Stimulated activated CD4-positive, alpha-beta T cell treated with anti-CD3 and anti-CD28 coated beads, Interleukin-12 subunit alpha, Interleukin-12 subunit beta, amount 100 ng/mL, for 4 hours (primary cell): ENCODE data around the gene MTA1.

ENCODE experiments used
- DNase-seq: peaks from one replicate; pipeline ENCODE4 v3.0.0-alpha.2; 2020

The MTA1 gene

DNA sequence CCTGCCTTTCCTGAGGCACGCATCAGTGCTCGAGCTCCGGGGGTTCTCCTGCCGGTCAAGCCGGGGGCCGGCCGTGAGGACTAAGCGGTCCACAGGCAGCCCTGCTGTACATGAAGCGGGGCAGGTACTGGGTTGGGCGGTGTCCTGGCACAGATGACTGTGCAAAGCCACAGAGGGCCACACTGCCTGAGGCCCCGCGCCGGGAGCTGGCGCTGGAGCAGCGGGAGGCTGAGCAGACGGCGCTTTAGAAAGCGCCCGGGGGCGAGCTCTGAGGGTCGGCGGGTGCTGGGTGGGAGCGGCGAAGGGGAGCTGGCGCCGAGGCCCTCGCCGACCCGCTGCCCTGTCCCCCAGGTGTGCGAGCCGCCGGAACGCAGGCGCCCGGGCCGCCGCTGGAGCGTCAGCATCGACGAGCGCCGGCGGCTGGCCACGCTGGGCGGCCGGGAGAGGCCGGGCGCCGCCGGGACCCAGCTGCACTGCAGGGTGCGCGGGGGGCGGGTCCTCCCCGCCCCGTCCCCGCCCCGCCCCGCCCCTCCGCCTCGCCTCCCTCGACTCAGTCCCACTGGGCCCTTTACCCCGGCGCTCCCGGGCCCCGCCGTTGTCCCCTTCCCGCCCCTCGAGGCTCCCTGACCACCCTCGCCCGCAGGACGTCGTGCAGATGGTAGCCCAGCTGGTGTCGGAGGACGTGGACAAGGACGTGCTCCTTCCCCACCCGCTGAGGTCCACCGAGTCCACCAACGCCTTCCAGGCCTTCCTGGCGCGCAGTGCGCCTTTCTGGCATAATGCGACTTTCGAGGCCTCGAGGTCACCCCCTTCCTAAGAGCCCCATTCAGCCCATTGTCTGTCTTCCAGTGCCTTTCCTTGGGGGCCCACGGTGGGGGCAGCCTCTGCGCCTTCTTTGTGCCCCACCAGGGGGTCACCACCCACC, 8.3 kb upstream of the MTA1 start:
- DNase-seq, result peak; percentile 34

GRCh38 chr14:105411985-105412770, 7.4 kb upstream of the MTA1 start:
- no peak for DNase-seq

DNA sequence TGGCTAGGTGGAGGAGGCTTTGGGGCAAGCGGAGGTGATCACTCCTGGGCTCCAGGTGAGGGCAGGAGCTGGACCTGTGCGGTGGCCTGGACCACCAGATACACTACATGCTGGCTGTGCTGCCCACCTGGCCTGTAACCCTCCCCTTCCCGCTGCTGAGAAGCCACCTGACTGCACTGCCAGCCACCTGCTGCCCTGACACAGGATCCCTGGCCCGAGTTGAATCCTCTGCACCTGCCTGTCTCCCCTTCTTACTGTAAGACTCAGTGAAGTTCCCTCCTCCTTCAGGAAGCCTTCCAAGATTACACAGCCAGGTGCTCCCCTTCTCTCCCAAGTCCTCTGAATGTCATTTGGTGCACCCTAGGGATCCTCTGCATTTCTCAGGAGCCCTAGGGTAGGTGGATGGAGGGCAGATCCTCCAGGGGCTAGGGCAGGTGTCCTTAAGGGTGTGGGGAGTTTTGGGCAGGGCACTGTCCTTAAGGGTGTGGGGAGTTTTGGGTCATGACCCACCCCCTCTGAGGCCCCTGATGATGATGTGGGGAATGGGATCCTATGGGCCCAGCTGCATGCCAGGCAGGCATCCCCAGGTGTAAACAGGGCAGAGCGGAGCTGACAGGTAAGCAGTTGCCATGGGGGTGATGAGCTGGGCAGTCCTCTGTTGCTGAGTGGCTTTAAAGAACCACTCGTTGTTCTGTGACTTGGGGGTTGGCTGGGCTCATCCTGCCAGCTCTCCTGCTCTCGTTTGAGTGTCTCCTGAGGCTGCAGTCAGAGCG, 6.7 kb upstream of the MTA1 start:
- no peak for DNase-seq

- DNase-seq, result no peak
These were observed 6.1 kb upstream of the MTA1 start for GRCh38 chr14:105413544-105413886.

GRCh38 chr14:105414456-105415371, 4.9 kb upstream of the MTA1 start:
- peak; percentile 71 for DNase-seq

- DNase-seq, result no peak
These were observed 3.9 kb upstream of the MTA1 start for GRCh38 chr14:105415481-105416428.

DNA sequence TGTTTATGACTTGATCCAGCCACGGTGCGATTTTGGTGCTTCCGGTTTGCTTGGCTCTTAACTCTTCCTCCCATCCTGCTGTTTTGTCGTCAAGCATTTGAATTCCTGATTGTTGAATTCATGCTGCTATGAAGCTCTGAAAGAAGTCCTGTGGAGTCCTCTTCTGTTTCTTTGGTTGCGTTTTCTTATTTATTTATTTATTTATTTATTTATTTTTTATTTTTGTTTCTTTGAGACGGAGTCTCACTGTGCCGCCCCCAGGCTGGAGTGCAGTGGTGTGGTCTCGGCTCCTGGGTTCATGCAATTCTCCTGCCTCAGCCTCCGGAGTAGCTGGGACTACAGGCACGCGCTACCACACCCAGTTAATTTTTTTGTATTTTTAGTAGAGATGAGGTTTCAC, 3.0 kb upstream of the MTA1 start:
- DNase-seq, result no peak

GRCh38 chr14:105417690-105418121, 1.9 kb upstream of the MTA1 start:
- DNase-seq, result no peak

DNA sequence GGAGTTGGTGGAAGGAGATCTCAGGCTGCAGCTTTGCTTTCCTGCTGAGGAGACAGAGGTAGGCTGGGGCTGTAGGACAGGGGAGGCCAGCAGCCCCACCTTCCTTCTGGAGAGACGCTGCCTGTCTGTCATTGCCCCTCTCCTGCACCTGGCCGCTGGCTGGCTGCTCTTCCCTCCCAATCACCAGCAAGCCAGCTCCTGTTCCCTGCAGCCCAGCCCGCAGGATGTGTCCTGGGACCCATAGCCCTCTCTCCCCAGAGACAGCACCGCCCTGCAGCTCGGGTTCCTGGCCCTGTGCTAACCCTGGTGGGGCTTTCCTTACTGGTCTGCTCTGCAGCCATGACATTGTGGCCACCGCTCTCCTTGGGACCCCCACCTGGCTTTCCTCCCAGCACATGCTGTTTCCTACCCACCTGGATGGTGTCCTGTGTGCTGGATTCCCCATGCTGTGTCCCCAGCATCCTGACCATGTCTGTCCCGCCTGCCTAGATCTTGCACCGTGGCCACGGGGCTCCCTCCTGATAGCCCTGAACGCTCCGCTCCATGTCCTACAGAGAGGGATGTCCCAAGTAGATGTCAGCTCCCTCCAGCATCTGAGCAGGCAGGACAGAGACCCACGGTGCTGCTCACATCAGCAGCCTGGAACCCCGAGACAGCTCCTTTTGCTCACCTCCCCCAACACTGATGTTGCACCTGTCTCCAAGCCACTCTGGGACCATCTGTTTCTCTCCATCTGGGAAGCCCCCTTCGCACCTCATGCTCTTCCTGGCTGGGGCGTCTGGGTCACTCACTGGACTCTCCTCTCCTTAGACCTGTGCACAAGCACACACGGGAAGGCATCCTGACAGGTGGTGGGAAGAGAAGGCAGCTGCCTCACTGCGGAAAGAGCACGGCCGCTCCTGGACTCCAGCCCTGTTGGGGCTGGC, 1.1 kb upstream of the MTA1 start:
- DNase-seq, result no peak

- no peak for DNase-seq
These were observed 710 bp downstream of the MTA1 start for GRCh38 chr14:105420101-105420973.

DNA sequence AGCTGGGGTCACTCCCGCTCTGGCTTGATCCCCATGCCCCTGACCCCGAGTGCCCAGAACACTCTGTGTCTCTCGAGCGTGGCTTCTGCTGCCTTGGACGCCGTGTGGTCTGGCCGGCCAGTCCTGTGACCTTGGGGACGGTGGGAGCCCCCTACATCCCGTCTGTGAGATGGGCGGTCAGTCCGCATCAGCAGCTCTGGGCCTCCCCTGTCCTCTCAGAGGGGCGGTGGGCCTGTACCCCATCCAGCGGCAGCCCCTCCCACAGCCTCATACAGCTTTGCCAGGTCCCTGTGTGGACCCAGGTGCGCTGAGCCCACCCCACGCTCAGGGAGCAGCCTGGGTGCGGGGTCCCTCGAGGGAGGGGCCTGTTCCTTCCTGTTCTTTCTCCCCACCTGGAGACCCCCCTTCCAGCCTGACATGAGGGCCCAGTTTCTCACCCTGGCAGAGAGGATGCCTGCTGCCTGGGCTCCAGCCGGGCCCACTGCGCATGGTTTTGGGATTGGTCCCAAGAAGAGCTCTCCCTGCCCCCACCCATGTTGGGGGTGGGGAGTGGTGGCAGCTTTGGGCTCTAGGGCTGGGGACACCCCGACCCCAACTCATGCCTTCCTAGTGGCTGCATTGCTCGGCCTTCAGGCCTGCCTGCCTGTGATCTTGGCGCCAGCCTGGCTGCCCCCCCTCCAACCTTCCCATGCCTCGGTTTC, 1.5 kb downstream of the MTA1 start:
- no peak for DNase-seq

DNA sequence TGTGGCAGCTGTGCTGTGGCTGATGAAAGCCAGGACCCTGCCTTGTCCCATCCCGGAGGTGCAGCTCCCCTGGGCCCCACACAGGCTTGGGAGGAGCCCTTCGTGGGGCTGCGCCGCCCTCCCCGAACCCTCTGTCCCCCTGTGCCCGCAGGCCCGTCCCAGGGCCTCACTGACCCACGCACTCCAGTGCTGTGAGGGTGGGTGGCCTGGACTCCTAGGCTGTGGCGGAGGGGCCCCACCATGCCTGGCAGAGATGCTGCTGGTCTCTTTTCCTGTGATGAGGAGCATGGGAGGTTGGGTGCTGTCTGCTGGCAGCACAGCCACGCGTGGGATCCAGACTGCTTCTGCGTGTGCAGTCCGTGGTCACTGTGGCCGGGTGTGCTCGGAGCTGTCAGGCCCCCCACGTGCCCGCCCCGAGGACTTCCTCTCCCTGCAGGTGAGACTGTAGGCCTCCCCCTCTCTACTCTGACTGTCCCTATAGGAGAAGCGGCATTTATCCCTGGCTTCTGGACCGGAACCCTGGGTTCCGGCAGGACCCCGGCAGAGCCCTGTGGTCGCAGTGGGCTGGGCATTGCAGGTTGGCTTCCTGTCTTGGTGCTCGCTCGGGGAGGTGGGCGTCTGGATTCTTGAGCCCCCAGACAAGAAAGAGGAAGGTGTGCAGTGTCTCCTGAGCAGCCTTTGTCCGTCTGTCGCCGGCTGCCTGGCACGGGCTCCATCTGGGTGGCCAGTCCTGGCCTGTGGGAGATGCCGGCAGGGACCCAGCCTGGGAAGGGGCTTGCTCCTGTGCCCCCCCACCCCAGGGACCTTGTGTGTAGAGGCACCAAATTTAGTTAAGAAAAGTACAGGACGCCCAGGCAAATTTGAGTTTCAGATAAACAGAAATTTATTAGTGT, 2.3 kb downstream of the MTA1 start:
- no peak for DNase-seq

DNA sequence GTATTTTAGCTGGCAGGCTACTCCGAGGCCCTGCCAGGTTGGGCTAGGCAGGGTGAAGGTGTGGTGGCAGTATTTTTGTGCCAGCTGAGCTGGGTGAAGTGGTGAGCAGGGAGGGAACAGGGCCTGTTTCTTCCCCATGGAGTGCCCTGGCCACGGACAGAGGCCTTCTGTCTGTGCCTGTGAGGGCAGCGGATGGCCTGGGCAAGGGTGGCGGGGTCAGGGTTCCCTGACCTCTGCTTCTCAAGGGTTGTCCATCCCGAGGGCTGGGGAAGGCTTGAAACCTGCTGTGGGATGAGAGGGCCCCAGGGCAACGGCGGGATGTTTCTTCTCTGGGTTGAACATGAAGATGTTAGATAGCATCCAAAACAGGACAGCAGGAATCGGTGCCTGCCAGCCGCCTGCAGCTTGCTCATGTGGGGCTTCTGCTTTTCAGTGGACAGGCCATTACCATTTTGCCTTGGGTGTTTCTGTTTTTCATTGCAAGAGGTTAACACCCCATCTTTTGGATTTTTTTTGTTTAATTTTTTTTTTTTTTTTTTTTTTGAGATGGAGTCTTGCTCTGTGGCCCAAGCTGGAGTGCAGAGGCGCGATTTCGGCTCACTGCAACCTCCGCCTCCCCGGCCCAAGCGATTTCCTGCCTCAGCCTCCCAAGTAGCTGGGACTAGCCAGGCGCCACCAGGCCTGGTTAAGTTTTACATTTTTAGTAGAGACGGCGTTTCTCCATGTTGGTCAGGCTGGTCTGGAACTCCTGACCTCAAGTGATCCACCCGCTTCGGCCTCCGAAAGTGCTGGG, 3.3 kb downstream of the MTA1 start:
- DNase-seq, result no peak

DNA sequence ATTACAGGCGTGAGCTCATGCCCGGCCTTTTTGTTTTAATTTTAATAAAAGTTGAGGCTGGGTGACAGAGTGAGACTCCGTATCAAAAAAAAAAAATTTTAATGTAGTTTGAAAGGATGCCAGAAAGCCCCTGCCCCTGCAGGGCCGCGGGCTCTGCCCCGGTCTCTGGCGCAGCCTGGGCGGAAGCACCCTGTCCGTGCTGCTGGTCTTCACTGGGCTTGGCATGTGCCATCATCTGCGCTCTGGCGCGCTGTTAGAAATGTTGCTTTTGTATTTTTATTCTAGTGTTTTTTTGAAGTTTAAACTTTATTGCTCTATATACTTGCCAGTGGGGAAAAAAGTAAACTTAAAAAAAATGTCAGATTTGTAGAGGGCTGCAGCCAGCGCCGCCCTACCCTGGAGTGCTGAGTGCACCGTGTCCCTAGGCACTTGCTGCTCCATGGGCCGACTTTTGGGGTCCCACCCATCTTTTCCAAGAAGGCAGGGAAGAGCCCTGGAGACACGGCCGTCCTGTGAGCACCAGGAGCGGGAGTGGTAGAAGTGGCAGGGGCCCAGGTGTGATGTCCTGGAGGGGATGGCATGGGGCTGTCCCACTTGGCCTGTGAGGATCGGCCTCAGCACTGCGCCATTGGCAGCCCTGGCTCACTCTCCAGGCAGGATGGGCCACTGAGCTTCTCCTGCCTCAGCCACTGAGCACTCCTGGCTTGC, 4.0 kb downstream of the MTA1 start:
- DNase-seq, result no peak

DNA sequence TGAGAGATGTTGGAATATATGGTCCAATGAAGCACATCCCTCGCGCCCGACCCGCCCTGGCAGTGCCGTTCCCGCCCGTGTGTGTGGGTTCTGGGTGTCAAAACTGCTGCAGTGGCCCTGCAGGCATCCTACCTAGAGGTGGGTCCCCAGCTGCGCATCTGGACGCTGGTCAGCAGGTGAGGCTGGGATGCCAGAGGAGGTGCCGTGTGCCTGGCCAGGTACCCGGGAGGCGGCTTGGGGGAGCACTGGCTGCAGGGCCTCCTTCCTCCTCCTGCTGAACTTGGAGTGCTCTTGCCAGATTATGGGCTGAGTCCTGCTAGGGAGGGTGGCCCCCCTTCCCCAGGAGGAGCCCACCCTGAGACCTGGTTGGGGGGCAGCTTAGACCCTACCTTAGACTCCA, 5.2 kb downstream of the MTA1 start:
- DNase-seq, result no peak

DNA sequence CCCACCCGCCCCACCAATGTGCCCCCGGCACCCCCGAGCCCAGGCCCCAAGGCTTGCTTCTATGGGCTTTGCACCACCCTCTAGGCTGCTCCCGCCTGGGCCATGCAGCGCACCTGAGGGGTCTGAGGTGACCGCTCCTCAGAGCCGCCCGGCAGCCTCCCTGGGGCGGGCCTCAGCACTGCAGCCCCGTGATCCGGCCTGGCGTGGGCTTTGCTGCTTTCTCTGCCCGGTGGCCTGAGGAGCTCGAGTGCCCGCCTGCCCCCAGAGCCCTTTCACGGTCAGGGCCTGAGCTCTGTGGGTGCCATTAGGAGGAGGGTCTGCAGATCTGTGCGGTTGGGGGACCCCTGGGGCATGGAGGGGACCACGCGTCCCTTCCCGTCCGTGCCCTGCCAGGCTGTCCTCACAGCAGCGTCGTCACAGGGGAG, 6.2 kb downstream of the MTA1 start:
- no peak for DNase-seq
